ENCODE results near the gene TBC1D10A.

GRCh38 chr22:30296833-30297232 is 29.9 kb downstream of the TBC1D10A start:
- no peak for TF ChIP-seq TCF7 (CRISPR knock-in tag; IDR thresholded peaks at IDR 0.05; ENCODE audit: low read depth)
- TF ChIP-seq CTCF (IDR thresholded peaks at IDR 0.05): no peak
- no peak for TF ChIP-seq NR2C2 (CRISPR knock-in tag; IDR thresholded peaks at IDR 0.05)
- TF ChIP-seq IRF1 (CRISPR knock-in tag; IDR thresholded peaks at IDR 0.05): no peak
- TF ChIP-seq SP1 (CRISPR knock-in tag; conservative IDR thresholded peaks at IDR 0.05): no peak
- TF ChIP-seq USF2 (CRISPR knock-in tag; IDR thresholded peaks at IDR 0.05): no peak
- TF ChIP-seq ATF2 (CRISPR knock-in tag; IDR thresholded peaks at IDR 0.05; ENCODE audit: borderline replicate concordance, low read depth): no peak
- TF ChIP-seq E2F5 (CRISPR knock-in tag; IDR thresholded peaks at IDR 0.05): no peak
- TF ChIP-seq ZBTB43 (CRISPR knock-in tag; IDR thresholded peaks at IDR 0.05): no peak
- no peak for TF ChIP-seq GABPB1 (CRISPR knock-in tag; IDR thresholded peaks at IDR 0.05)
- TF ChIP-seq ATF3 (CRISPR knock-in tag; conservative IDR thresholded peaks at IDR 0.05): no peak
